ENCODE measurements around the gene SMIM17.

SMIM17 gene

GRCh38 chr19:56642711-56643459 lies at the start of gene SMIM17:
TSS of gene SMIM17 (plus strand) at chr19:56643159. CDS start at chr19:56645668, 2,509 bp downstream.
- no peak for DNase-seq

DNA sequence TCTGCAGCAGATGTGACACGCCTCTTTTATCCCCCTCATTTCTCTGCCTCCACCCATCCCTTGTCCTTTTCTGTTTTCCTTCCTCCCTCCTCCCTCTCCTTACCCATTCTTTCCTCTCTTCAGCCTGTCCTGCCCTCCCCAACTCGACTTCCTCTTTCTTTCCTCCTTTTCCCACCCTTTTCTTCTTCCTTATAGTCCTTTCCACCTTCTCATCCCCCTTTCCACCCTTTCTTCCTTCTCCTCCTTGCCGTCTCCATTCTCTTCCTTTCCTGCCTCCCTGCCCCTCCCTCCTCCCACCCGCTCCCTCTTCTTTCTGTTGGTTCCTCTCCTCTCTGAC lies 48.5 kb upstream of the SMIM17 start:
- no peak for DNase-seq

DNA sequence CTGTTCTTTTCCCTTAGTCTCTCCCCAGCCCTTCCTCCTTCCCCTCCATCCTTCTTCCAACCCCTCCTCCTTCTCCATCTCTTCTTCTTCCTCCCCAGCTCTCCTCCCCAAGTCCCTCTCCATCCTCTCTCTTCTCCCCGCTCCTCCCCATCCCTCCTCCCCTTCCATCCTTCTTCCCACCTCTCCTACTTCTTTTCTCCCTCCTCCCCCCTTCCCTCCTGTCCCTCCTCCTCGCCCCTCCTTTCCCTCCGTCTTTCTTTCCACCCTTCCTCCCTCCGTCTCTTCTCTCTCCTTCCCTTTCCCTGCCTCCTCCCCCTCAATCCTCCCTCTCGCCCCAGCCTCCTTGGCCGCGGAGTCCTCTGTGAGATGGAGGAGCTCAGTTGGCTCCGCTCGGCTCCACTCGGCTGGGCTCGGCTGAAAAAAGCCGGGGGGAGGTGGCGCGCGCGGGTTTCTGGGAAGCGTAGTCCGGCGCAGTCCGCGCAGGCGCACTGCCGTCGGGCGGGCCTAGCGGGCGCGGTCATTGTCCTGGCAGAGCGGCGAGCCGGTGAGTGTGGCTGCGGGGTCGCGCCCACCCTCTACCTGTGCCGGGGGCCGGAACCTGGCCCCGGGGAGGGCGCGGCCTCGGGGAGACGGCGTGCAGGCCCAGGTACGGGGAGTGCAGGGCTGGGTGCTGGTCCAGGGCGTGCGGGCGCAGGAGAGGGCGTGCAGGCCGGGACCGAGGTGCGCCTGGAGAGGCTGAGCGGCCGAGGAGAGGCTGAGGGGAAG lies 48.0 kb upstream of the SMIM17 start, which contains the start of gene ZNF71:
TSS of gene ZNF71 (plus strand) at position 520 of the 765 bp plus-strand sequence. CDS start 6,257 bp downstream, outside the sequence.
- DNase-seq: peak; percentile 88 to 90

- DNase-seq: peak in 1 of 2 donors; percentile 2
Observed at GRCh38 chr19:56595548-56595899, 47.4 kb upstream of the SMIM17 start.

DNA sequence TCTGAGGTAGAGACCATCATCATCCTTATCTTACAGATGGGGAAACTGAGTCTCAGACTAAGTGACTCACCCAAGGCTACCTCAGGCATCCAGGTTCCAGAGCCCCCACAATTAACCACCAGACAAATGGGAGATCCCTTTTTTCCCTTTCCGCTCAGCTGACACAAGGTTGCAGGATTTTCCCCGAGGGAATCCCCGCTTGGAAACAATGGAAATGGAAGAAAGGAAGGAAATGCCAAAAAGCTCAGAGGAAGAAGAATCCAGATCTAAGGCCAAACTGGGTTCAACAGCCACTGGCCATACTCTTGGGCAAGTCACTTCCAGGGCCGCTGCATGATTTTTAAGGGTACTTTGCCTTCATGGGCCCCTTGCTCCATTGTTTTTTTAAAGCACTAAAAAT lies 46.3 kb upstream of the SMIM17 start:
- DNase-seq: no peak

GRCh38 chr19:56597696-56598095 lies 45.3 kb upstream of the SMIM17 start:
- no peak for DNase-seq

- no peak for DNase-seq
Observed at GRCh38 chr19:56601375-56601774, 41.6 kb upstream of the SMIM17 start.

GRCh38 chr19:56603829-56604228 lies 39.1 kb upstream of the SMIM17 start:
- DNase-seq: no peak

GRCh38 chr19:56608274-56608964 lies 34.5 kb upstream of the SMIM17 start:
- no peak for DNase-seq

GRCh38 chr19:56611288-56611687 lies 31.7 kb upstream of the SMIM17 start:
- no peak for DNase-seq

GRCh38 chr19:56612737-56613136 lies 30.2 kb upstream of the SMIM17 start:
- no peak for DNase-seq

- DNase-seq: no peak
Observed at GRCh38 chr19:56613639-56614038, 29.3 kb upstream of the SMIM17 start.

- DNase-seq: no peak
Observed at GRCh38 chr19:56617531-56617930, 25.4 kb upstream of the SMIM17 start.

DNA sequence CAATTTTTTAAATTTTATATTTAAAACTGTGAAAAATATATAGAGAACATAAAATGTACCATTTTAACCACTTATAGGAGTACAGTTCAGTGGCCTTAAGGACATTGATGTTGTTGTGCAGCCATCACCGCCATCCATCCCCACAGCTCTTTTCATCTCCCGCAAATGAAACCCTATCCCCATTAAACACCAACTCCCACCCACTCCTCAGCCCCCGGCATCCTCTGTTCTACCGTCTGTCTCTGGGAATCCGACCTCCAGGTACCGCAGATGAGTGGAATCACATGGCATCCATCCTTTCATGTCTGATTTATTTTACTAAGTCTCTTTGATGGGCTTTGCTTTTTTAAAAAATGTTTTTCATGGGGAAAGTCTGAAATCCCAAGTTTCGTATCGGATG lies 23.8 kb upstream of the SMIM17 start:
- no peak for DNase-seq

DNA sequence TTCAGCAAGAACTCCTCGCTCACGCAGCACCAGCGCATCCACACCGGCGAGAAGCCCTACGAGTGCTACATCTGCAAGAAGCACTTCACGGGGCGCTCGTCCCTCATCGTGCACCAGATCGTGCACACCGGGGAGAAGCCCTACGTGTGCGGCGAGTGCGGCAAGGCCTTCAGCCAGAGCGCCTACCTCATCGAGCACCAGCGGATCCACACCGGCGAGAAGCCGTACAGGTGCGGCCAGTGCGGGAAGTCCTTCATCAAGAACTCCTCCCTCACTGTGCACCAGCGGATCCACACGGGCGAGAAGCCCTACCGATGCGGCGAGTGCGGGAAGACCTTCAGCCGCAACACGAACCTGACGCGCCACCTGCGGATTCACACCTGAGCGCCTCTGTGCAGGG lies 20.6 kb upstream of the SMIM17 start:
- no peak for DNase-seq

DNA sequence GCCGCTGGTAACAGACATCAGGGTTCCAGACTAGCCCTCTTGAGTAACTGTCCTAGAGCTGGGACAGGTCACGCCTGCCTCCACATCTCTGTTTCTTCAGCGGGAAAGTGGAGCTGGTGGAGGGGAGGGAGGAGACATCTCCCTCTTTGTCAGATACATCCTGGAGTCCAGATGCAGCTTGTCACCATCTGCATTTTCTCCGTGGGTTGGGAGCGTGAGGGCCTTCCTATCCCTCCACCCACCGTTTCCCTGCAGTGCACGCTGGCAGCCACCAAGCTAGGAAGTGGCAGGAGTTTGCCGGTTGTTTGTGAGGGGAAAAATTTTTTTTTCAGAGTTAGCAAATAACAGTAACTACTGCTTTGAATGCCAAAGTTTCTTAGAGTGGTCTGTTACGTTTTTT lies 20.0 kb upstream of the SMIM17 start:
- no peak for DNase-seq

GRCh38 chr19:56625708-56626107 lies 17.3 kb upstream of the SMIM17 start:
- no peak for DNase-seq

GRCh38 chr19:56633021-56633420 lies 9.9 kb upstream of the SMIM17 start:
- DNase-seq: no peak

DNA sequence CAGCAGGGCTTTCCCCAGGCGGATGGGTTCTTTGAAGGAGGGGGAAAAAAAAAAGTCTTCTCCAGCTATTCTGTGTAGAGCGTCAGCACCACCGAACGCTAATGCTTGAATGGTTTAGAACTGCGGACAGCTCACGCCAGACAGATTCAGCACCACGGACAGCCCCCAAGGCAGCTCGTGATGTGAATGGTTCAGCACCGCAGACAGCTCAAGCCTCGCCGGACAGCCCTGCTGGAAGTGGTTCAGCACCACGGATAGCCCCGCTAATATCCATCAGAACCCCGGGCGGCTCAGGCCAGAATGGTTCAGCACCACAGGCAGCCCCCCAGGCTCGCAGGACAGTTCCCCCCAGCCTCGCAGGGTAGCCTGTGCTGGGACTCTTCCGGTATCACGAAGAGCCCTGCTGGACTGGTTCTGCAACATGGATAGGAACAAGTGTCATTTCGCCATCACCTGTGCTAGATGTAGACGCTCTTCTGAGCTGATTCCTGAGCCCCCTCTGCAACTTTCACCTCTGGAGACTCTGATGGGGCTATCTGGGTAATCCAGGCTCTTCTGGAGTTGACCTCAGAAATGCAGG lies 4.9 kb upstream of the SMIM17 start:
- DNase-seq: peak in 1 of 2 donors; percentile 5

GRCh38 chr19:56639217-56639616 lies 3.7 kb upstream of the SMIM17 start:
- DNase-seq: no peak

DNA sequence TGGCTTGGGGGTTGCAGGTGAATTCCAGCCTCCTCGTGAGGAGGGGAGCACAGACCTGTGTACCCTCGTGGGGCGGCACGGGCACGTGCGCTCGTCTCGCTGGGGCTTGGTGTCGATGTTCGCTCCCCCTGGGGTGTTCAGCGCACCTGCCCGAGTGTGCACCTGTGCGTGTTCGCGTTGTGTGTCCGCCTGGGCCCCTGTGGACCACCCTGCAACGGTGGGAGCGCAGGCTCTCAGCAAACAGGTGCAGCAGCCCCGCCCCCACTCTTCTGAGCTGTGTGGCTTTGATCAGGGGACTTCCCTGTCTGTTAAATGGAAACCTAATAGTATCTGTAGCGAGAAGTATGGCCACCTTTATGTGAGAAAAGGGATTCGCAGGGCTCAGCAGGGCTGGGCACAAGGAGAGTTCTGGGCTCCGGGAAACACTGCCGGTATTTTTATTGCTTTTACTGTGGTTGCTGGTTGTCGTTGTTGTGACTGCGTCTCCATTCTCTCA lies 549 bp downstream of the SMIM17 start:
- no peak for DNase-seq

DNA sequence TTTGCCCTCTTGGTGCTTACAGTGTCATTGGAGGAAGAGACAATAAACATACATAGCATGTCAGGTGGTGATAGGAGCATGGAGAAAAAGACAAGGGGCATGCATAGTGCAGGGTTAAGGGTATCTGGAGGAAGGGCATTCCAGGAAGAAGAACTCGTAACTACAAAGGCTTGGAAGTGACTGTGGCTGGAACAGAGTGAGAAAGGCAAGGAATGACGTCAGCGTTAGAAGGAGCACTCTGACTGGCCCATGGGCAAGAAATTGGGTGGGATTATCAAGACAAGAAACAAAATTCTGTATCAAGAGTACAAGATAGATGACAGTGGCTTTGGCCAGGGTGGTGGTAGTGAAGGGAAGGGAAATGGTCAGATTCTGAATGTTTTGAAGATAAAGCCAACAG lies 11.2 kb downstream of the SMIM17 start:
- no peak for DNase-seq

DNA sequence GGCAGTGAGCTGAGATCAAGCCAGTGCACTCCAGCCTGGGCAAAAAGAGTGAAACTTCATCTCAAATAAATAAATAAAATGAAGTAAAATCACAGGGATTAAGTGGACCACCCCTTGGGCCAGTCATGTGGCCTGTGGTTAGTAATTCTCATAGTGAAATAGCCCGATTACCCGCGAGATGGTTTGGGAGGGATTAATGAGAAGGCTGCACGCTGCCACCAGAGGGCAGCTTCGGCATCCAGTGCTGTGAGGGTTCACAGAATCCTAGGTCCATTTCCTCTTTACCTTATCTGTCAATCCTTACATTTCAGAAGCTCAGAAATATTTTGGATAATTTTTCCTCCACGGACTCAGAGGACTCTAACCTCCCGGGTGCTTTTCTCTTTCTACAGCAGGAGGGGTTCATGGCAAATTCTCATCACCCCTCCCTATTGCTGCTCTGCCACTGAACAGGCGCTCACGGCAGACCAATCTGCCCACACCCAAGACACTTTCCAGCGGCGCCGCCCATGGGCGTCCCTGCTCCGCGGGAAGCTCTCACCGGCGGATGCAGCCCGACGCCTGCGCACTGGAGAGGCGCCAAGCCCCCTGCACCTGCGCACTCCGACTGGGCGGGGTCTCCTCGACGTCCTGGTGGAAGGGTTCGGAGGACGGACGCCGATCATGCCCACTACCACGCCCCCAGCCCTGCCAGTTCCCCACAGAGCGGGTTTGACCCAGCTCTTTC lies 17.6 kb downstream of the SMIM17 start:
- DNase-seq: no peak
